Fibroblast of skin of right quadriceps (primary cell): ENCODE data around the gene KLHL29.
A peak's percentile ranks its signal among the peaks of the same experiment; 100 is the strongest.

Source experiments
- DNase-seq: peaks from one replicate; pipeline ENCODE4 v3.0.0-alpha.2; 2013

The KLHL29 gene

GRCh38 chr2:23599006-23599405 lies 214.0 kb downstream of the KLHL29 start:
- DNase-seq = no peak

- DNase-seq = no peak
Observed at GRCh38 chr2:23599667-23600066, 214.7 kb downstream of the KLHL29 start.

GRCh38 chr2:23600346-23600745 lies 215.4 kb downstream of the KLHL29 start:
- no peak for DNase-seq

- peak; percentile 73 for DNase-seq
Observed at GRCh38 chr2:23601301-23601965, 216.5 kb downstream of the KLHL29 start.

GRCh38 chr2:23602116-23602515 lies 217.1 kb downstream of the KLHL29 start:
- peak; percentile 85 for DNase-seq

DNA sequence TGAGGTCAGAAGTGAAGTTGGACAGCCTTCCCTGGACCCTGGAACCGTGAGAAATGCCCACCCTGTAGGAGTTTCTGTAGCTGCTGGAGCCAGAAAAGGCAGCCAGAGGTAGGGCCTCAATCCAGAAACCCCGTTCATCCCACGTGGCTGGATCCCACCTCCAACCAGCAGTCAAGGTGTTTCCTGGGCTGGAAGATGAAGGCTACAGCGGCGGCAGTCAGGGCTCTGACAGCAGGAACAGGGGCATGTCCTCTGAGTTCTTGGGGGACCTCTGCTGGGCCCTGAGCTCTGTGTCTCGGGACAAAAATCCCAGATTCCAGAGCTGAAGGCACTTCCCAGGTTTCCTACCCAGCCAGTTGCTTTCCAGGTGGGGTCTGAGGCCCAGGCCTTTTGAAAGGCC lies 218.2 kb downstream of the KLHL29 start:
- no peak for DNase-seq

- DNase-seq = no peak
Observed at GRCh38 chr2:23603581-23603980, 218.6 kb downstream of the KLHL29 start.

- DNase-seq = no peak
Observed at GRCh38 chr2:23604731-23605130, 219.8 kb downstream of the KLHL29 start.

GRCh38 chr2:23605236-23605635 lies 220.3 kb downstream of the KLHL29 start:
- no peak for DNase-seq

GRCh38 chr2:23606196-23606595 lies 221.2 kb downstream of the KLHL29 start:
- DNase-seq = no peak

GRCh38 chr2:23606968-23607367 lies 222.0 kb downstream of the KLHL29 start:
- DNase-seq = peak; percentile 62

DNA sequence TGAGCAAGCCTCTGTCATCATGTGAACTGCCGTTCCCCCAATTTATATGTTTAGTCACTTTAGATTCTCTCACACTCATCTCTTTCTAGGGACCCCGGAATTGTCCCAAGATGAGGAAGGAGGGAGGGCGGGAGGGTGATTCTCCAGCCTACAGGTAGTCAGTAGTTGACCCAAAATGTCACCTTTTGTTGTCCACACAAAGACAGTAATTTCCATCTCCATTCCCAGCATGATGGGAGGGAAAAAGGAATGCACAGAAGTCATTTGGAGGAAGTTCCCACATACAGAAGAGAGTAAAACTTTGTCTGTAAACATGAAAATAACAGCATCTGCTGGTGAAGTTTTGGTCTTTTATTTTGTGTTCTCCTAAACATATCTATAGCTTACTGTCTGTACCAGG lies 222.9 kb downstream of the KLHL29 start:
- no peak for DNase-seq

DNA sequence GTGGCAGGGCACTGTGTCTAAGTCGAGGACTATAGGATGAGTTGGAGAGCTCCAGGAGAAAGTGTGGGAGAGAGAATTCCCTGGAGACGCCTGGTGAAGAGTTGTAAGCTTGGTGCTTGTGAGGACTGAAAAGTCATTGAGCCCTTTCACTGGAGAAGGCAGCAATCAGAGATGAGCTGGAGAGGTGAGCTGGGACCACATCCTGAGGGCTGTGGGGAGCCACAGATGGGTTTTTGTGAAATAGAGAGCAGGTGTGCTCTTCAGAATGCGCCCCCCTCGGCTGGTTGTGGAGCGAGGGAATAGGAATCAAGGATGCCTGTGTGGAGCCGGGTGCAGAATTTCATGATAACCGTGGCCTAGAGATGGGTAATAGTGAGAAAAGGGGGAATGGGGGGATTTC lies 224.3 kb downstream of the KLHL29 start:
- no peak for DNase-seq

DNA sequence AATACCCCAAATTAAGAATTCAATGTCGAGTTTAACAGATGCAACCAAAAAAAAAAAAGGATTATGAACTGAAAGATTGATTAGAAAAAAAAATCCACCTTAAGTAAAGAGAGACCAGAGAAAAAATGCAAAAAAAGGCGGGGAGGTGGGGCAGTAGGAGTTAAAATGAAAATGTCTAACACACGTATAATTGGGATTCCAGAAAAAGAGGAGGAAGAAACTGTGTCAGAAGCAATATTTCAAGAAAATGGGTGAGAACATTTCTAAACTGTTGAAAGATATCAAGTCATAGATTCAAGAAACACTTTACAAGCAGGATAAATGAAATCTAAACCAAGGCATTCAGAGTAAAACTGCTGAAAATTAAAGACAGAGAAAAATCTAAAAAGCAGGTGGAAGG lies 226.9 kb downstream of the KLHL29 start:
- DNase-seq = no peak

DNA sequence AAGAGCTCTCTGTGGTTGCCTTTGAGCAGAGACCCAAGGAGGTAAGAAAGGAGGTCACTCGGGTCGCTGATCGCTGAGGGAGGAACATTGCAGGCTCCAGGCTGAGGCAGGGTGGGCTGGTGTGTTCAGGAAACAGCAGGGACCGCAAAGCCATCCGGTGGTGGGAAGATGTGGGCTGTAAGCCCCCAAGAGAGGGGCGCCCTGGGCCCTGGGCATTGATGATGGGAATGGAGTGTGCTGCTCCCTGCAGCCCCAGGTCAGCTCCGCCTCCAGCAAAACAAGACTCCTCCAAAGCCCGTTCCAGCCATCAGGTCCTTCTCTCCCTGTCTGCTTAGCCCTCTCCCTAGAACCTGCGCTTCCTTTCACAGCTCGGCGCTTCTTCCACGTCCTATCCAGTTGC lies 229.7 kb downstream of the KLHL29 start:
- no peak for DNase-seq

- DNase-seq = no peak
Observed at GRCh38 chr2:23615216-23616020, 230.4 kb downstream of the KLHL29 start.

DNA sequence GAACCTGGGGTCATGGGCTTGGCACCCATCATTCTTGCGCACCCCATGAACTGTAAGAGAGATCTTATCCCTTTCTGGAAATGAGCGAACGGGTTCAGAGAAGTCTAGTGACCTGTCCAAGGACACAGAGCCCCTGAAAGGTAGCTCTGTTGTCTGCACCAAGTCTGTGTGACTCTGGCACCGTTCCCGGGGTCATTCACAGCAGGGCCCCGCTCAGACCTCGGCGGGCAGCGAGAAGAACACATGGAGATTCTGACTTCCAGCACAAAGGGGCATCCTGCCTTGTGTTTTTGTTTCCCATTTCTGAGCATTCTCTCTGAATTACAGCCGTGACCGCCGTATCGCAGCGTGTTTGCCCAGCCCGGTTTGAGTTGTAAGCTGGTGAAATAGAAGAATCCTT lies 231.7 kb downstream of the KLHL29 start:
- DNase-seq = no peak

DNA sequence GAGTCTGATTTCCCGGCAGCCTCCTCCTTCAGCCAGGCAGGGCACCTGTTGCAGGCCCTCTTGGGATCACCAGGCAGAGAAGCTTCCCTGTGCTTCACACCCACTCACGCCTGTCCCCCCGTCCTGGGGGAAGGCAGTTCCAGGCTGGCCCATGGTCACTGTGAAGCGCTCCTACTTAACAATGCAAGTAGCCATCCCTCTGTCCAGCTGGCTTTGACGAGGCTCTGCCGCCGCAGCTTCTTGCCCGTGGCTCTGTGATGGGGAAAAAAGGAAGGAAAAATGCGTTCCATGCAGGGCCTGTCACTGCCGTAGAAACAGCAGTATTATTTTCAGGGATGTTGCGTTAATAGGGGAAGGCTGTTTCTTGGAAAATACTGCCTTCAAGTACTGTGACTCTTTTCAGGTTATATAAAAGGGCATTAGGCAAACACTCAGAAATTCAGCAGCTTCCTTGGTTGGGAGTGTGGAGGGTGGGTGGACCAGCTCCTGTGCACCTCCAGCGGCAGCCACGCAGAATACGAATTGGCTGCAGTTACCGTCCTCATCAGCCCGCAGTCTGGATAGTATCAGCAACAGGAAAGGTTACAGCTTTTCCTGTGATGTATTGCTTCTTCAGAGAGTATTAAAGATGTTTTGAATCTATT lies 232.3 kb downstream of the KLHL29 start:
- peak; percentile 74 for DNase-seq

GRCh38 chr2:23617811-23618215 lies 232.8 kb downstream of the KLHL29 start:
- DNase-seq = no peak

DNA sequence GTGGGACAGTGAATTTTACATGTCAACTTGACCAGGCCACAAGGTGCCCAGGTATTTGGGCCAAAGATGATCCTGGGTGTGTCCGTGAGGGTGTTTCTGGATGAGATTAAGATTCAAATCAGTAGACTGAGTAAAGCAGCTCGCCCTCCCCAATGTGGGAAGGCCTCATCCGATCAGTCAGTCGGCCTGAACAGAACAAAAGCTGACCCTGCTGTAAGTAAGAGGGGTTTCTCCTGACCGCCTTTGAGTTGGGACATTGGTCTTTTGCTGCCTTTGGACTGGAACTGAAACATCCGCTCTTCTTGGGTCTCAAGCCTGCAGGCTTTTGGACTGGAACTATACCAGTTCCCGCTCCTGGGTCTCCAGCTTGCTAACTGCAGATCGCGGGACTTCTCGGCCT lies 233.3 kb downstream of the KLHL29 start:
- DNase-seq = no peak

DNA sequence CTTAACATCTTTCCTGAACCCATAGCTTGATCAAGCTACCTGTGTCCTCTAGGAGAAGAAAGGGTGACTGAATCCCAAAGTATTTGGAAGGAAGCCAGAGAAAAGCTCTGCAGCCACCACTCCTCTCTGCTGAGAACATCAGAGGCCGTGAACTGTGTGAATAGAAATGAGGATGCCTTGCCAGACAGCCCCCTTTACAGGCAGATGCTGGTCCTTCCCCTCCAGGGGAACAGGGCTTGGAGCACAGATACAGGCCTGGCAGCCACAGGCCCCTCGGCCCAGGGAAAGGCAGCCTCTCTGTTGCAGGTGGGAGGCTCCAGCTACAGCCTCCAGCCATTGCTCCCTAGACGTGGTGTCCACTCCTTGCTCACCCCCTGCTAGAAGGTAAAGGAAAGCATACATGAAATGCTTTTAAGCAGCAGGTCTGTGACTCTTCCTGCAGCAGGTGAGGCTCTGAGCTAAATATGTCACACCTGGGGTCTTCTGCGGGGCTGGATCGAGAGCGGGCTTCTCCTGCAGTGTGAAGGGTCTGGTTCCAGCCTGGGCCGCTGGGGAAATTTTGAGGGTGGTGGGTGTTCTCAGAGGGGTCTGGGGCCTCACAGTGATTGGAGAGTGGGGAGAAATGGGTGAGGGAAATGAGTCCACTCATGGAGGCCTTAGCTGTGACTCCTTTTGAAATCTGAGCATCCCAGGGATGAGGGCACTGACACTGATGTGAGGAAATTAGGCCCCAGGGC lies 234.0 kb downstream of the KLHL29 start:
- peak; percentile 51 for DNase-seq

GRCh38 chr2:23619941-23620340 lies 235.0 kb downstream of the KLHL29 start:
- DNase-seq = no peak

- DNase-seq = peak; percentile 54
Observed at GRCh38 chr2:23620841-23621341, 235.9 kb downstream of the KLHL29 start.
